ENCODE measurements around the gene RCVRN. TPM values are rescaled to one million over a fixed set of nuclear protein-coding genes. Genes with fewer than 3 reads are reported as not detected.

The RCVRN gene
- total RNA-seq, 3 donors from 2014 or later (not counting 1 experiment from before 2014, with no cell fraction given): 0.86 to 2.0 (median 1.7) TPM

DNA sequence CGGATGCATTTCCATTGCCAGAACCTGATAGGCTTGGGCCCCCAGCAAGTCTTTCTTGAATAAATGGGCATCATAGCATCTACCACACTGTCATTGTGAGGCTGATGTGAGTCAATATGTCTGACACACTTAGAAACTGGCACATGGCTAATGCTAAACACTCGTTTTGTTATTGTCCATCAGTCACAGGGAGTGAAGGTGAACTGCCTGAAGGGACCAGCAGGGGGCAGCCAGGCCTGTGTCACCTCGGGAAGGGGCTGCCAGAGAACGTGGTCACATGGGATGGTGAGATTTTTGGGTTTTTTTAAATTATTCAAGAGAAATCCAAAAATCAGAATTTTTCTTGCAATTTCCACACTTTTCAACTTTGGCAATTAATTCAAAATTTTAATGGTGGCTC lies 831 bp upstream of the RCVRN start:
- WGBS (ENCODE audit: insufficient coverage): 28% methylated on average over 4 of the region's 4 CpGs
- no peaks in the 10 kb centered on the region for H3K4me1 ChIP-seq (ENCODE audit: control insufficient read depth, insufficient read depth, low read length)
- H3K9me3 Mint-ChIP-seq: no peaks in the 10 kb centered on the region
- ATAC-seq (peak in 2 of 3 donors; percentile 60 to 76), DNase-seq (peak in 1 of 2 donors; percentile 25)
- intact Hi-C loops (cut with micrococcal nuclease): loop anchor here (5.0 kb wide), 1 partner anchor 711 kb away; no protein-coding TSS in a partner anchor
- TF ChIP-seq, protein P1, sequence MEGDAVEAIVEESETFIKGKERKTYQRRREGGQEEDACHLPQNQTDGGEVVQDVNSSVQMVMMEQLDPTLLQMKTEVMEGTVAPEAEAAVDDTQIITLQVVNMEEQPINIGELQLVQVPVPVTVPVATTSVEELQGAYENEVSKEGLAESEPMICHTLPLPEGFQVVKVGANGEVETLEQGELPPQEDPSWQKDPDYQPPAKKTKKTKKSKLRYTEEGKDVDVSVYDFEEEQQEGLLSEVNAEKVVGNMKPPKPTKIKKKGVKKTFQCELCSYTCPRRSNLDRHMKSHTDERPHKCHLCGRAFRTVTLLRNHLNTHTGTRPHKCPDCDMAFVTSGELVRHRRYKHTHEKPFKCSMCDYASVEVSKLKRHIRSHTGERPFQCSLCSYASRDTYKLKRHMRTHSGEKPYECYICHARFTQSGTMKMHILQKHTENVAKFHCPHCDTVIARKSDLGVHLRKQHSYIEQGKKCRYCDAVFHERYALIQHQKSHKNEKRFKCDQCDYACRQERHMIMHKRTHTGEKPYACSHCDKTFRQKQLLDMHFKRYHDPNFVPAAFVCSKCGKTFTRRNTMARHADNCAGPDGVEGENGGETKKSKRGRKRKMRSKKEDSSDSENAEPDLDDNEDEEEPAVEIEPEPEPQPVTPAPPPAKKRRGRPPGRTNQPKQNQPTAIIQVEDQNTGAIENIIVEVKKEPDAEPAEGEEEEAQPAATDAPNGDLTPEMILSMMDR (IDR thresholded peaks at IDR 0.05): peak; percentile 60
- no peaks in the 10 kb centered on the region for H3K36me3 ChIP-seq (ENCODE audit: control insufficient read depth, insufficient read depth, low read length)
- H3K27ac ChIP-seq (ENCODE audit: low read length): no peak overlapping the region
- H3K9me3 ChIP-seq (ENCODE audit: control insufficient read depth, insufficient read depth, low read length): no peaks in the 10 kb centered on the region
- H3K27ac Mint-ChIP-seq: no peak overlapping the region
- no peaks in the 10 kb centered on the region for H3K27me3 Mint-ChIP-seq (ENCODE audit: low read depth in 2 of 2)
- no peak overlapping the region for H3K4me3 Mint-ChIP-seq
- H3K4me3 ChIP-seq (ENCODE audit: low read length): no peak overlapping the region
- no peaks in the 10 kb centered on the region for H3K27me3 ChIP-seq (ENCODE audit: control insufficient read depth, insufficient read depth, low read length)
- no peaks in the 10 kb centered on the region for H3K36me3 Mint-ChIP-seq
- peaks cover 4 to 10% of the 10 kb centered on the region in 2 donors for H3K4me1 Mint-ChIP-seq

DNA sequence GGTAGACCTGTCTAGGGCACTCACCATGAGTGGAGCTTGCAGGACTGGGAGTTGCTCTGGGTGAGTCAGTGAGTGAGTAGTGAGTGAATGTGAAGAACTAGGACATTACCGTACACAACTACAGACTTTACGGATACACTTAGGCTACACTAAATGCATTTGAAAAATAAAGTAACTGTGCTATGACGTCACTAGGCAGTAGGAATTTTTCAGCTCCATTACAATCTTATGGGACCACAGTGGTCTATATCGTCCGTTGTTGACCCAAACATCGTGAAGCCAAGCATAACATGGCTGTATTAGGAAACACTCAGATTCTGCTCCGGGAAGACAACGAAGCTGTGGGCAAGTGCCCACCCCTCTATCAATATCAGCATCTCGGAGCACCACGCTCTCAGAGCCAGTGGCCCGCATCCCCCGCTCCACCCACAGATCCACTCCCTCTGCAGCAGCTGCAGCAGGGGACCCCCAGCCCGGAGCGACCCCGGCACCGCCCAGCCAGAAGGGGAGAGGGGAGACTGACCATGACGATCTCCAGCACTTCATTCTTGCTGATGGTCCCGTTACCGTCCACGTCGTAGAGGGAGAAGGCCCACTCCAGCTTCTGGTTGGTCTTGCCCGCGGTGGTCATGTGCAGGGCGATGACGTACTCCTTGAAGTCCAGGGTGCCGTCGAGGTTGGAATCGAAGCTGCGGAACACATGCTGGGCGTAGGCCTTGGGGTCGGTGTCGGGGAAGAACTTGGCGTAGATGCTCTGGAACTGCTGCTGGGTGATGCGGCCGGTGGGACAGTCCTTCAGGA lies 594 bp downstream of the RCVRN start:
- TF ChIP-seq, protein P1 (IDR thresholded peaks at IDR 0.05): no peak
- Histone ChIP-seq H3K27ac (ENCODE audit: low read length) (no peak overlapping the region), H3K4me3 (ENCODE audit: low read length) (no peak overlapping the region), H3K4me1 (ENCODE audit: control insufficient read depth, insufficient read depth, low read length) (no peaks in the 10 kb centered on the region), H3K27me3 (ENCODE audit: control insufficient read depth, insufficient read depth, low read length) (no peaks in the 10 kb centered on the region), H3K9me3 (ENCODE audit: control insufficient read depth, insufficient read depth, low read length) (no peaks in the 10 kb centered on the region), H3K36me3 (ENCODE audit: control insufficient read depth, insufficient read depth, low read length) (no peaks in the 10 kb centered on the region)
- 95% methylated on average over 35 of the region's 35 CpGs for WGBS (ENCODE audit: insufficient coverage)
- ATAC-seq: no peak
- peaks cover 0 to 3% of the 10 kb centered on the region in 2 donors for H3K27me3 Mint-ChIP-seq (ENCODE audit: low read depth in 2 of 2)
- no peaks in the 10 kb centered on the region for H3K36me3 Mint-ChIP-seq
- H3K27ac Mint-ChIP-seq: no peak overlapping the region
- intact Hi-C loops (cut with micrococcal nuclease): loop anchor here (5.0 kb wide), 1 partner anchor 713 kb away; no protein-coding TSS in a partner anchor
- DNase-seq: no peak
- H3K4me3 Mint-ChIP-seq: no peak overlapping the region
- no peaks in the 10 kb centered on the region for H3K9me3 Mint-ChIP-seq
- H3K4me1 Mint-ChIP-seq: peaks cover 4 to 8% of the 10 kb centered on the region in 2 donors

DNA sequence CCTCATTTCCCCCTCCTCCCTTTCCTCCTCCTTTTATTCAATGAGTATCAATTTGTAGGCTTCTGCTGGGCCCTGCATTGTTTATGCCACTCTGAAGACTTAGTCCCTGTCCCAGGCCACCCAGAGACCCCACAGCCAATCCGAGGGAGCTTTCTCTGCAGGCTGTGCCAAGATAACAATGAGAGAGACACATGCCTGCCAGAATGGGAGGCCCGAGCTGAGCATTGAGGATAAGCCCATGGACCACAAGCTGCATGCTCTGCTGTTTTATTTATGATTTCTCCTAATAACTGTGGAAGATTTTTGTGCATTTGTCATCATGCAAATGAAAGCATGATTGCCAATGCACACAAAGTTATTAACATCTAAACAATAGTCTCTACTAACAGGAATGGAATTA lies 3.0 kb downstream of the RCVRN start:
- Mint-ChIP-seq H3K9me3 (no peaks in the 10 kb centered on the region), H3K4me1 (peaks cover 0 to 4% of the 10 kb centered on the region in 2 donors), H3K27me3 (ENCODE audit: low read depth in 2 of 2) (peaks cover under 1 to 6% of the 10 kb centered on the region in 2 donors), H3K4me3 (no peak overlapping the region), H3K36me3 (no peaks in the 10 kb centered on the region), H3K27ac (no peak overlapping the region)
- Histone ChIP-seq H3K36me3 (ENCODE audit: control insufficient read depth, insufficient read depth, low read length) (no peaks in the 10 kb centered on the region), H3K27ac (ENCODE audit: low read length) (no peak overlapping the region), H3K4me1 (ENCODE audit: control insufficient read depth, insufficient read depth, low read length) (no peaks in the 10 kb centered on the region), H3K9me3 (ENCODE audit: control insufficient read depth, insufficient read depth, low read length) (no peaks in the 10 kb centered on the region), H3K27me3 (ENCODE audit: control insufficient read depth, insufficient read depth, low read length) (no peaks in the 10 kb centered on the region), H3K4me3 (ENCODE audit: low read length) (no peak overlapping the region)
- DNase-seq (no peak), ATAC-seq (no peak)
- intact Hi-C loops (cut with micrococcal nuclease): no loop called here
- TF ChIP-seq, protein P1 (IDR thresholded peaks at IDR 0.05): no peak
- 50% methylated on average over 2 of the region's 2 CpGs for WGBS (ENCODE audit: insufficient coverage)
